Stimulated activated CD8-positive, alpha-beta memory T cell treated with anti-CD3 and anti-CD28 coated beads, Interleukin-15, amount 100 ng/mL, for 24 hours (primary cell): Measurements from ENCODE around the gene ATP8A2.
"Not testable (repeated sequence)": the region's sequence is repeated elsewhere in the genome, so short reads cannot be mapped to it uniquely, and the experiment has no call there.

Experiments
- DNase-seq: peaks from one replicate; pipeline ENCODE4 v3.0.0-alpha.2; 2020; ENCODE audit warnings: low read depth

ATP8A2 gene

GRCh38 chr13:25806264-25806974 is 434.6 kb downstream of the ATP8A2 start:
- no peak for DNase-seq

- no peak for DNase-seq
Observed at GRCh38 chr13:25807562-25807961, 435.8 kb downstream of the ATP8A2 start.

GRCh38 chr13:25811506-25811905 is 439.7 kb downstream of the ATP8A2 start:
- no peak for DNase-seq

GRCh38 chr13:25816239-25816638 is 444.5 kb downstream of the ATP8A2 start:
- DNase-seq: no peak

GRCh38 chr13:25819856-25820530 is 448.2 kb downstream of the ATP8A2 start:
- no peak for DNase-seq

GRCh38 chr13:25821776-25822175 is 450.0 kb downstream of the ATP8A2 start:
- DNase-seq: no peak

GRCh38 chr13:25827221-25827620 is 455.4 kb downstream of the ATP8A2 start:
- DNase-seq: not testable (repeated sequence)

GRCh38 chr13:25827831-25828465 is 456.2 kb downstream of the ATP8A2 start:
- no peak for DNase-seq

- no peak for DNase-seq
Observed at GRCh38 chr13:25833761-25834160, 462.0 kb downstream of the ATP8A2 start.

- DNase-seq: no peak
Observed at GRCh38 chr13:25836574-25837336, 465.0 kb downstream of the ATP8A2 start.

GRCh38 chr13:25839371-25839770 is 467.6 kb downstream of the ATP8A2 start:
- DNase-seq: no peak

- no peak for DNase-seq
Observed at GRCh38 chr13:25840261-25840660, 468.5 kb downstream of the ATP8A2 start.

GRCh38 chr13:25840931-25841330 is 469.2 kb downstream of the ATP8A2 start:
- DNase-seq: no peak

GRCh38 chr13:25843692-25844091 is 471.9 kb downstream of the ATP8A2 start:
- DNase-seq: no peak

- no peak for DNase-seq
Observed at GRCh38 chr13:25844559-25845434, 473.0 kb downstream of the ATP8A2 start.

GRCh38 chr13:25846222-25846984 is 474.6 kb downstream of the ATP8A2 start:
- DNase-seq: no peak

GRCh38 chr13:25847145-25847544 is 475.4 kb downstream of the ATP8A2 start:
- no peak for DNase-seq

GRCh38 chr13:25847635-25848626 is 476.2 kb downstream of the ATP8A2 start:
- DNase-seq: no peak
